Natural killer cell (primary cell): ENCODE measurements around the gene KPNA5. TPM values are rescaled to one million over a fixed set of nuclear protein-coding genes. Genes with fewer than 3 reads are reported as not detected.

Experiments used
- ATAC-seq, 3 donors: fragments of 150-1000 bp in 2 of 3; fragments of 200-7000 bp in 1 of 3; cut with Tn5 transposase; 1 replicate in 1 of 3; 2 replicates in 2 of 3; pipeline ENCODE4 v1.10.0; 2021; ENCODE audit warnings: mild to moderate bottlenecking in 2 of 3, moderate library complexity in 2 of 3
- DNase-seq, 2 donors: peaks; one replicate each; pipeline versions ENCODE4 v3.0.0 to v3.0.0-alpha.2; 2013 to 2021; ENCODE audit warnings: mixed read lengths in 1 of 2
- H3K27ac ChIP-seq: one replicate; pipeline ENCODE4 v1.5.1; 2013; ENCODE audit warnings: mild to moderate bottlenecking, low read length
- H3K27me3 ChIP-seq: one replicate; pipeline ENCODE4 v1.6.1; 2013; ENCODE audit warnings: low read length; ENCODE audit not compliant: control insufficient read depth, insufficient read depth
- H3K36me3 ChIP-seq: one replicate; pipeline ENCODE4 v1.6.1; 2013; ENCODE audit warnings: low read length; ENCODE audit not compliant: control insufficient read depth, insufficient read depth
- H3K4me1 ChIP-seq: one replicate; pipeline ENCODE4 v1.6.1; 2013; ENCODE audit warnings: low read length; ENCODE audit not compliant: control insufficient read depth, insufficient read depth
- H3K4me3 ChIP-seq: one replicate; pipeline ENCODE4 v1.5.1; 2013; ENCODE audit warnings: low read length
- H3K9me3 ChIP-seq: one replicate; pipeline ENCODE4 v1.6.1; 2013; ENCODE audit warnings: low read length; ENCODE audit not compliant: control insufficient read depth, insufficient read depth
- H3K27ac Mint-ChIP-seq, 2 donors: one replicate each; pipeline ENCODE4 v1.8.0; 2022; ENCODE audit warnings: mild to moderate bottlenecking in 2 of 2, mixed read lengths in 2 of 2, moderate library complexity in 1 of 2
- H3K27me3 Mint-ChIP-seq, 2 donors: one replicate each; pipeline ENCODE4 v1.8.0; 2022; ENCODE audit warnings: low read depth in 2 of 2, mixed read lengths in 2 of 2
- H3K36me3 Mint-ChIP-seq: one replicate; pipeline ENCODE4 v1.8.0; 2022; ENCODE audit warnings: mixed read lengths
- H3K4me1 Mint-ChIP-seq, 2 donors: one replicate each; pipeline ENCODE4 v1.8.0; 2022; ENCODE audit warnings: mixed read lengths in 2 of 2
- H3K4me3 Mint-ChIP-seq: one replicate; pipeline ENCODE4 v1.8.0; 2022; ENCODE audit warnings: mild to moderate bottlenecking, moderate library complexity, mixed read lengths
- H3K9me3 Mint-ChIP-seq, 2 donors: one replicate each; pipeline ENCODE4 v1.8.0; 2022; ENCODE audit warnings: mixed read lengths in 2 of 2
- WGBS: methylation state at CpG from one replicate; pipeline ENCODE4 v1.1.7; 2013; ENCODE audit warnings: missing lambda C conversion rate; ENCODE audit not compliant: insufficient coverage; 5-methylcytosine and 5-hydroxymethylcytosine counted together
- intact Hi-C: fragments of 100-400 bp; cut with micrococcal nuclease; formaldehyde crosslinking; loops from one replicate; pipeline ENCODE4 v1.14.2; 2022
- total RNA-seq, 4 donors: library from RNA; stranded (reverse); fragments of 120-200 nt in 1 of 4; gene quantifications; one replicate each; pipeline versions ENCODE4 v1.2.3 to v1.2.4, GENCODE V29; 2013 to 2022
- TF ChIP-seq, protein P1 (sequence below): fragments of 200-600 bp; IDR thresholded peaks from one replicate; pipeline ENCODE4 v1.8.0; 2022; ENCODE audit warnings: antibody characterized with exemption

KPNA5 gene
- total RNA-seq, 3 donors from 2014 or later (not counting 1 experiment from before 2014, with no cell fraction given) = 28.6 to 31.4 (median 29.1) TPM

- intact Hi-C loops = no loop called here
- no peak overlapping the region for H3K27ac ChIP-seq
Observed at GRCh38 chr6:116648156-116648555, 32.9 kb upstream of the KPNA5 start.

DNA sequence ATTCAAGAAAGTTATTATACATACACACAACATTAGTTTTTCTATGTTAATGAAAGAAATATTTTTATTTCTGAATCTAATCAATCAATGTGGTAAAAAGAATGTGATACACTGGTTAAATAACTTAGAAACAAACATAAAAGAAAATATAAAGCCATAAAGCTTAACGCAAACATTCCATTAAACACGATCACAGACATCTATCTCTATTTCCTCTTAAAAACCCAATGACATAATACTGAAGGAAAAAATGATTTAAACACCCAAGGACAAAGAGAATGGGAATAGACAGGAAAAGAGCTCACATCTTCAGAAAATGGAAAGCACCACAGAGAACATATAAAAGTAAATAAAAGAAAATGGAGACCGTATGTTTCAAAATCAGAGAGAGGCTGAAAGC is 31.9 kb upstream of the KPNA5 start:
- intact Hi-C loops = no loop called here
- no peaks in the 10 kb centered on the region for H3K9me3 Mint-ChIP-seq
- H3K36me3 ChIP-seq = peaks cover 51% of the 10 kb centered on the region

More at GRCh38 chr6:116648156-116648555, 32.9 kb upstream of the KPNA5 start:
- Mint-ChIP-seq H3K36me3 (peaks cover 18% of the 10 kb centered on the region), H3K27ac (no peak overlapping the region), H3K4me1 (peaks cover 15 to 17% of the 10 kb centered on the region in 2 donors), H3K27me3 (no peaks in the 10 kb centered on the region), H3K9me3 (no peaks in the 10 kb centered on the region), H3K4me3 (no peak overlapping the region)
- Histone ChIP-seq H3K36me3 (peaks cover 42% of the 10 kb centered on the region), H3K4me3 (no peak overlapping the region), H3K27me3 (no peaks in the 10 kb centered on the region), H3K4me1 (no peaks in the 10 kb centered on the region), H3K9me3 (no peaks in the 10 kb centered on the region)
- TF ChIP-seq, protein P1, sequence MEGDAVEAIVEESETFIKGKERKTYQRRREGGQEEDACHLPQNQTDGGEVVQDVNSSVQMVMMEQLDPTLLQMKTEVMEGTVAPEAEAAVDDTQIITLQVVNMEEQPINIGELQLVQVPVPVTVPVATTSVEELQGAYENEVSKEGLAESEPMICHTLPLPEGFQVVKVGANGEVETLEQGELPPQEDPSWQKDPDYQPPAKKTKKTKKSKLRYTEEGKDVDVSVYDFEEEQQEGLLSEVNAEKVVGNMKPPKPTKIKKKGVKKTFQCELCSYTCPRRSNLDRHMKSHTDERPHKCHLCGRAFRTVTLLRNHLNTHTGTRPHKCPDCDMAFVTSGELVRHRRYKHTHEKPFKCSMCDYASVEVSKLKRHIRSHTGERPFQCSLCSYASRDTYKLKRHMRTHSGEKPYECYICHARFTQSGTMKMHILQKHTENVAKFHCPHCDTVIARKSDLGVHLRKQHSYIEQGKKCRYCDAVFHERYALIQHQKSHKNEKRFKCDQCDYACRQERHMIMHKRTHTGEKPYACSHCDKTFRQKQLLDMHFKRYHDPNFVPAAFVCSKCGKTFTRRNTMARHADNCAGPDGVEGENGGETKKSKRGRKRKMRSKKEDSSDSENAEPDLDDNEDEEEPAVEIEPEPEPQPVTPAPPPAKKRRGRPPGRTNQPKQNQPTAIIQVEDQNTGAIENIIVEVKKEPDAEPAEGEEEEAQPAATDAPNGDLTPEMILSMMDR = no peak
- WGBS = 38% methylated on average over 3 of the region's 5 CpGs
- DNase-seq (no peak), ATAC-seq (no peak)

GRCh38 chr6:116651916-116652315 is 29.1 kb upstream of the KPNA5 start:
- no peaks in the 10 kb centered on the region for H3K9me3 Mint-ChIP-seq
- Histone ChIP-seq H3K27me3 (no peaks in the 10 kb centered on the region), H3K36me3 (peaks cover 66% of the 10 kb centered on the region), H3K9me3 (no peaks in the 10 kb centered on the region), H3K27ac (no peak overlapping the region), H3K4me3 (no peak overlapping the region), H3K4me1 (no peaks in the 10 kb centered on the region)
- intact Hi-C loops = no loop called here
- peak in 1 of 3 donors; percentile 27 for ATAC-seq
- H3K27me3 Mint-ChIP-seq = no peaks in the 10 kb centered on the region
- H3K4me1 Mint-ChIP-seq = peaks cover 11 to 17% of the 10 kb centered on the region in 2 donors
- WGBS = 73% methylated on average over 3 of the region's 4 CpGs
- DNase-seq = no peak
- TF ChIP-seq, protein P1 = no peak
- peak overlapping the region in 1 of 2 donors; percentile 5 for H3K27ac Mint-ChIP-seq
- peaks cover 18% of the 10 kb centered on the region for H3K36me3 Mint-ChIP-seq
- no peak overlapping the region for H3K4me3 Mint-ChIP-seq

More for the DNA sequence above, 31.9 kb upstream of the KPNA5 start:
- peaks cover 18% of the 10 kb centered on the region for H3K36me3 Mint-ChIP-seq
- peaks cover 15 to 17% of the 10 kb centered on the region in 2 donors for H3K4me1 Mint-ChIP-seq
- TF ChIP-seq, protein P1 = no peak
- H3K4me1 ChIP-seq = no peaks in the 10 kb centered on the region
- no peaks in the 10 kb centered on the region for H3K27me3 ChIP-seq
- ATAC-seq = no peak
- H3K27ac Mint-ChIP-seq = no peak overlapping the region
- no CpG with 5 or more reads among the region's 3 CpGs for WGBS
- no peak for DNase-seq
- H3K9me3 ChIP-seq = no peaks in the 10 kb centered on the region
- H3K27ac ChIP-seq = no peak overlapping the region
- no peak overlapping the region for H3K4me3 ChIP-seq
- H3K4me3 Mint-ChIP-seq = no peak overlapping the region
- no peaks in the 10 kb centered on the region for H3K27me3 Mint-ChIP-seq

GRCh38 chr6:116661594-116661993 is 19.4 kb upstream of the KPNA5 start:
- H3K4me3 Mint-ChIP-seq = no peak overlapping the region
- H3K9me3 ChIP-seq = no peaks in the 10 kb centered on the region
- H3K4me1 ChIP-seq = peaks cover 3% of the 10 kb centered on the region
- ATAC-seq = no peak
- no peak for DNase-seq
- peaks cover 34% of the 10 kb centered on the region in 2 donors for H3K4me1 Mint-ChIP-seq
- no peak overlapping the region for H3K4me3 ChIP-seq
- H3K36me3 Mint-ChIP-seq = no peaks in the 10 kb centered on the region
- no peaks in the 10 kb centered on the region for H3K27me3 ChIP-seq
- TF ChIP-seq, protein P1 = no peak
- H3K9me3 Mint-ChIP-seq = no peaks in the 10 kb centered on the region
- peaks cover 23% of the 10 kb centered on the region for H3K36me3 ChIP-seq
- H3K27me3 Mint-ChIP-seq = no peaks in the 10 kb centered on the region
- H3K27ac Mint-ChIP-seq = no peak overlapping the region
- intact Hi-C loops = no loop called here
- no peak overlapping the region for H3K27ac ChIP-seq
